HK-2 (cell line): Measurements from ENCODE around the gene SLC2A5.
"Not testable (repeated sequence)": the region's sequence is repeated elsewhere in the genome, so short reads cannot be mapped to it uniquely, and the experiment has no call there.

Experiments
- DNase-seq: peaks from one replicate; pipeline ENCODE4 v3.0.0-alpha.2; 2018; ENCODE audit not compliant: unreplicated experiment

The SLC2A5 gene

GRCh38 chr1:9005395-9005708 is 64.1 kb downstream of the SLC2A5 start:
- DNase-seq, result no peak

DNA sequence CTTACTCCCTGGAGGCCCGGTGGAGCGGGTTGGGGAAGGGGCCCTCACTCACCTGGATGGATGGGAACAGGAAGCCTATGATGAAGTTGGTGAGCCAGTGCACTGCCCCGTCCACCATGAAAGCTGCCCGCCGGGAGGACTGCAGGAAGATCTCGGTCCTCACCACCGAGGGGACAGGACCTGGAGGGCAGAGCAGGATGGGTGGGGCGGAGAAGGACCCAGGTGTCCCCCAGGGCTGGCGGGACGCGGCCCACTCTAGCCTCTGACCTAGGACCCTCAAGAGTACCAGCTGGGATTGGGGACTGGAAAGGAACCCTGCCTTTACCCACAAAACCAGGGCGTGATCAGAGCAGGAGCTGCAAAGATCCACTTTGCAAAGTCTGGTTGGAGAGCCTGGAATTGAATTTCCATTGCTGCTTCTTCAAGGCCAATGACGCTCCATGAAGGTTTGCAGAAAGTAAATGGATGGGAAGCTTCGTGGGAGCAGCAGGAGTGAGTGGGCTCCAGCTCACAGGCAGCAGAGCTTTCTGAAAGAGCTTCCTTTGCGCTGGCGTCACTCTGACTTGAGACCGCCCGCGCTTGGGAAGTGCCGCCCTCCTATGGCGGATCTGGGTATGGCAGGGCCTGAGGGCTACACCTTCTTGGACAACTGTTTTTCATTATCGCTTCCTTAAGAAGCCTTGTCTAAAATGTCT is 64.6 kb downstream of the SLC2A5 start:
- peak; percentile 78 for DNase-seq

- no peak for DNase-seq
These were observed 65.3 kb downstream of the SLC2A5 start for GRCh38 chr1:9004031-9004699.

DNA sequence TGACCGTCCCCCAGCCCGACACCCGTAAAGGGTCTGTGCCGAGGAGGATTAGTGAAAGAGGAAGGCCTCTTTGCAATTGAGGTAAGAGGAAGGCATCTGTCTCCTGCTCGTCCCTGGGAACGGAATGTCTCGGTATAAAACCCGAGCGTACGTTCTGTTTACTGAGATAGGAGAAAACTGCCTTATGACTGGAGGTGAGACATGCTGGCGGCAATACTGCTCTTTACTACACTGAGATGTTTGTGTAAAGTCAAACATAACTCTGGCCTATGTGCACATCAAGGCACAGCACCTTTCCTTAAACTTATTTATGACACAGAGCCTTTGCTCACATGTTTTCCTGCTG is 67.2 kb downstream of the SLC2A5 start:
- DNase-seq, result not testable (repeated sequence)

DNA sequence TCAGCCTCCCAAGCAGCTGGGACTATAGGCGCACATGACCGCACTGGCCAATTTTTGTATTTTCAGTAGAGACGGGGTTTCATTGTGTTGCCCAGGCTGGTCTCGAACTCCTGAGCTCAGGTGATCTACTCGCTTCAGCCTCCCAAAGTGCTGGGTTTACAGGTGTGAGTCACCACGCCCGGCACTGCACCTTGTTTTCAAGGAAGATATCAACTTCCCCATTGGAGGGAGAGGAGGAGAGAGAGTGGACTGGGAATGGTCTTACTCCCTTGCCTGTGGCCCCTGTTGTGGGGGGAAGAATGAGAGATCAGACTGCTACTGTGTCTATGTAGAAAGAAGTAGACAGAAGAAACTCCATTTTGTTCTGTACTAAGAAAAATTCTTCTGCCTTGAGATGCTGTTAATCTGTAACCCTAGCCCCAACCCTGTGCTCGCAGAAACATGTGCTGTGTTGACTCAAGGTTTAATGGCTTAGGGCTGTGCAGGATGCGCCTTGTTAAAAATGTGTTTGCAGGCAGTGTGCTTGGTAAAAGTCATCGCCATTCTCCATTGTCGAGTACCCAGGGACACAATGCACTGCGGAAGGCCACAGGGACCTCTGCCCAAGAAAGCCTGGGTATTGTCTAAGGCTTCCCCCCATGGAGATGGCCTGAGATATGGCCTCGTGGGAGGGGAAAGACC is 67.8 kb downstream of the SLC2A5 start:
- DNase-seq, result not testable (repeated sequence)

DNA sequence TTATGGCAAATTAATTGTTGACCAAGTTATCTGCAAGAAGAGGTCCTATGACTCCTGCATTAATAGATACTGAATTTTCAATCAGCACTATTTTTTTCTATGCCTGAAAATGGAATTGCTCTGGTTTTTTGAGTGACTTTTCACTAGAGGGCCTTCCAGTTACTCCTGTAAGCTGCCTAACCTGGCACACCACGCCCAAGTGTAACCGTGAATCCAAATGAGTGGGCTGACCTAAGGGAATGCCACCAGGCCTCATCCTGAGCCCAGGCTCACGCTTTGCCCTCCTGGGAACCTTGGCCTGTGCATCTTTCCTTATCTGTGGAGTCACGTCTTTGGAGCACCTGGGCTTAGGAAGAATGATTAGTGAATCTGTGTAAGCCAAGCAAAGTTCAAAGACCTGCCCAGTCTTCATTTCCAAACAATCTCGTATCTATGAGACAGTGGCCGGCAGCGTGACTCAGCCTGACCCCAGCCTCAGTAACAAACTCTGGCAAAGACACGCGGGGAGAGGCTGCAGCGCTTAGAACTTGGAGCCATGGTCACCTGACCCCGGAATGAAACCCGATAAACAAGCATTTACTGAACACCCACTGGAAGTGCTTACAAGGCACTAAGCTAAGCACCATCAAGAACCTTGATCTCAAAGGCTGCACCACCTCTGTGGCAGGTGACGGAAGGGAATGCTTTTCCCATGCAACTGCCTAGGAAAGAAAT is 75.3 kb downstream of the SLC2A5 start:
- not testable (repeated sequence) for DNase-seq

GRCh38 chr1:8992936-8993687 is 76.3 kb downstream of the SLC2A5 start:
- no peak for DNase-seq

GRCh38 chr1:8989821-8990220 is 79.6 kb downstream of the SLC2A5 start:
- DNase-seq, result no peak

DNA sequence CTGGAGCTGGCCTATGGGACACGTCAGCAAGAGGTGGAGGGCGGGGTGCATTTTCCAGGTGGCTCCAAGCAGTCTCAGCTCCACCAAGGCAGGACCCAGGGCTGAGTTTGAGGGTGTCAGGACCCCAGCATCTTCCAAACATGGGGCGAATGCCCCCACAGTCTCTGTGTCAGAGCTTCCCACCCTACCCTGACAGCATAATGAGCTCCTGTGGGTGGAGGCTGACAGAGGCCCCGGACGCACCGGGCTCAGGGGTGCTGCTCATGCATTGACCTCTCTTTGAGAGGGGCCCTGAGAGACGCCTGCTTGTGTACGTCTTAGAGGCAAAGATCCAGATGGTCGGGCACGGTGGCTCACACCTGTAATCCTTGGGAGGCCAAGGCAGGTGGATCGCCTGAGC is 80.4 kb downstream of the SLC2A5 start:
- no peak for DNase-seq

DNA sequence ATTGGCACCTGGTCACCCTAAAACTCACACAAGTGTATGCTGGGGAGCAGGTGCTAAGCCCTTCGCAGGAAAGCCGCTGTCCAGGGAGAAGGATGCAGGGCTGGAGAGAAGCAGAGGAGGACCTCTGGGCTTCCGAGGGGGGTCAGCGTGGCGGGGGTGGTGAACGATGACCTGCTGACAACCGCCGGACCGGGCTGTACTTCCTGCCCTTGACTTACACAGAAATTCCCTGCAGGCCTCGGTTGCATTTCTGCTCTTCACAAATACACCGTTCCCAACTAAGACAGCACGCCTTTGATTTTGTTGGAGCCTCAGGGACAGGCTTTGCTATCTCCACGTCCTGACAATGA is 80.8 kb downstream of the SLC2A5 start:
- DNase-seq, result no peak

DNA sequence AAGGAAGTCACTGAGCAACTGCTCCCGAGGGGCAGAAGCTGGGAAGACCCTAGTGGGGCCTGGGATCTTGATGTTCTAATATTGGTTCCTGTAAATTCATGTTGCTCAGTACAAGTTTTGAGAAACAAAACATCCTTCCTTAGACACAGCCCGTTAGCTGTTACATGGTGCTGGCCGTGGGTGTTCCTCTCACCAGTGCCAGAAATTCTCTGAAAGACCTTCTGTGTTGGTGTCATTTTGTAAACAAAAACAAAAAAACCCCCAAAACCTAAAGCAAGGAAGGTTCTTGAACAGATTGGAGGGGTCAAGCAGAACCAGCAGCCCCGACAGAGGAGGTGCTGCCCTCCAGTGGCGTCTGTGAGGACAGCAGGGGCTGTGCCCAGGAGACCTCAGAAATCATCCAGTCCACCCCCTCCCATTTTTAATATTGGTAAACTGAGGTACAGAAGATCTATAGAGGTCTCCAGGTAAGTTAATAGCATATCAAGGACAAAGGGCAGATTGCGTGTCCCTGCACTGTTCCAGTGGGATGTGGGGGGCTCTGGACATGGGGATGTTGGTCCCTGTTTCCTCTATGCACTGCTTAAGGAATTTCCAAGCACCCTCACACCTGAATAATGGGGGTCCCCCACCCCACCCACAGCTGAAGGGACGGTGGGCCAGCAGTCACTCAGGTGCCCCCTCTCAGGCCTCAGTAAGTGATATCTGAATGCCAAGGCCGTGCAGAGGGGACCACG is 81.4 kb downstream of the SLC2A5 start:
- DNase-seq, result peak; percentile 30

GRCh38 chr1:8986814-8987190 is 82.6 kb downstream of the SLC2A5 start:
- no peak for DNase-seq

DNA sequence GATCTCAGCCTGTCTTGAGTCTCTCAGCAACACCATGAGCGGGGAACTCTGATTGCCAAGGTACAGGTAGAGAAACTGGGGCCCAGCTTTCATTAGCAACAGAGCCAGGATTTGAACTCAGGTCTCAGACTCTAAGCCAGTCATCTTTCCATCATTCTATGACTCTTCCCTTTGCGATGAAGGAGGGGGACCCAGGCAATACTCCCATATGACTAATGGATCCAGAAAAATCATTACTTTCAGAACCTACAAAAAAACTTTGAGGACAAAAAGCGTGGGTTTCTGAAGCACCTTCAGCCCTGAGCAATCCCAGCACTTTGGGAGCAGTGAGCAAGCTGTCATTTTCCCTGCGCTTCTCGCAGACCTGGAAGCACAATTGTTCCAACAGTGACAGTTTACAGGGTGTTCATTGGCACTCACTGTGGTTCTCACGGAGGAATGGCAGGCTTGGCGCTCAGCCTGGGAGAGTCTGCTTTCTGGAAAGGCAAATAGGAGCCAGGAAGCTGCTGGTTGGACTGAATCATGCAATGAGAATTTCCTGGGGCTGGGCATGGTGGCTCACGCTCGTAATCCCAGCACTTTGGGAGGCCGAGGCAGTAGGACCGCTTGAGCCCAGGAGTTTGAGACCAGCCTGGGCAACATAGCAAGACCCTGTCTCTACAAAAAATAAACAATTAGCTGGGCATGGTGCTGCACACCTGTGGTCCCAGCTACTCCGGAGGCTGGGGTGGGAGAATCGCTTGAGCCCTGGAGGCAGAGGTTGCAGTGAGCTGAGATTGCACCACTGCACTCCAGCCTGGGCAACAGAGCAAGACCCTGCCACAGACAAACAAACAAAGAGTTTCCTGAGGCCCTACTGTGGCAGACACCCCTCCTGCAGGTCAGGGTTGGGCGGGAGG is 83.3 kb downstream of the SLC2A5 start:
- peak; percentile 81 for DNase-seq
